ENCODE results near the gene NEDD9.

Gene NEDD9

DNA sequence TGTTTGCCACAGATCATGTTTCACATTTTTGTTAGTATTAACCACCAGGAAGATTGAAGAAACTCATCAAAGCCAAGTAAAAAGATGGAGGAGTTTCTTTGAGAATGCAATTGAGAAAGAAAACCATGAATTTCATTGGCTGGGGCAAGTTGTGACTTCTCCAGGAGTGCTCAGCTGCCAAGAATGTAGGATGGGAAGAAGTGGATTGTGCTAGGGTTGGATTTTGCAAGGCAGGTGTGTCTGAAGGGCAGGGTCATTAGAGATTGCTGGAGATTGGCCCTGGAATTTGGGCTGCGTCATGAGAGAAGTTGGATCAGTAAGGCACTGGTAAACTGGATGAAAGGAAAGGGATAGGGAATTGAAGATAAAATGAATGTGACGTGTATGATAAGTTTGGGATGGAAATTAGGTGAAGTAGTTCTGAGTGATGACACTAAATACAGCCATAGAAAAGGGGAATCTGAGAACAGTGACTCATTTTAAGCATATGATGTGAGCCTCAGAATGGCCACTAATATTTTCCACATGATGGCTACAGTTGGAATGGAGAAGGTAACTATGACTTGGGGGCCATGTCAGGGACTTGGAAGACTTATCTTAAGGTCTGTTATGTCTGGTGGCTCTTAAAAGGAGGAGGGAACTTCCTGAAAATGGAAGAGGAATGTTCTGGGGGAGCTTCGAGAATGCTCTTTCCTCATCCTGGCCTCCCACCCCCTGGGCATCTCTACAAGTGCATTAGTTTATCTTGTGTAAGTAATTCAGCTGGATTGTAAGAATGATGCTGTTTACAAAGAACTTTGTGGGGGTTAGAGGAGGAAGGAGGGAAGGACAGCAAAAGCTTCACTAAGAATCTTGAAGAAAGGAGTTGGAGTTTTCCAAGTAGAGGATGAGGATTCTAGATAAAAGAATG is 93.2 kb downstream of the NEDD9 start:
- peak; percentile 19 for DNase-seq

DNA sequence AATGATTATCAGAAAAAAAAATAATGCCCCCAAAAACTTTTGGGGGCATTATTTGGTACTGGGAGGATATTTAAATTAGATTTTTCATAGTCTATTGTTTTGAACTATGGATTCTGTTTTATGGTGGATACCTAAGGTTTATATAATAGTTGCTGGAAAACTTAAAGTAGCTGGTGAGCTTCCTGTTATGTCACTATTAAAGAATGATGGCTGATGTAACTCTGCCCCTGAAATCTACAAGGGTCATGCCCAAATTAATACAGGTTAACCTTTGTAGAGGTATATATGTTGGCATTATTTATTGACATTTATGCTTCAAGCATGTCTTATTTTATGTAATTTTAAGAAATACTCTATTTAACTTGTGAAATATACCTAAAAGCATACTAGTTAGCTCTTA is 95.7 kb downstream of the NEDD9 start:
- no peak for DNase-seq

Data from OCI-M1 (cell line).